ENCODE results near the gene CD8A.

DNA sequence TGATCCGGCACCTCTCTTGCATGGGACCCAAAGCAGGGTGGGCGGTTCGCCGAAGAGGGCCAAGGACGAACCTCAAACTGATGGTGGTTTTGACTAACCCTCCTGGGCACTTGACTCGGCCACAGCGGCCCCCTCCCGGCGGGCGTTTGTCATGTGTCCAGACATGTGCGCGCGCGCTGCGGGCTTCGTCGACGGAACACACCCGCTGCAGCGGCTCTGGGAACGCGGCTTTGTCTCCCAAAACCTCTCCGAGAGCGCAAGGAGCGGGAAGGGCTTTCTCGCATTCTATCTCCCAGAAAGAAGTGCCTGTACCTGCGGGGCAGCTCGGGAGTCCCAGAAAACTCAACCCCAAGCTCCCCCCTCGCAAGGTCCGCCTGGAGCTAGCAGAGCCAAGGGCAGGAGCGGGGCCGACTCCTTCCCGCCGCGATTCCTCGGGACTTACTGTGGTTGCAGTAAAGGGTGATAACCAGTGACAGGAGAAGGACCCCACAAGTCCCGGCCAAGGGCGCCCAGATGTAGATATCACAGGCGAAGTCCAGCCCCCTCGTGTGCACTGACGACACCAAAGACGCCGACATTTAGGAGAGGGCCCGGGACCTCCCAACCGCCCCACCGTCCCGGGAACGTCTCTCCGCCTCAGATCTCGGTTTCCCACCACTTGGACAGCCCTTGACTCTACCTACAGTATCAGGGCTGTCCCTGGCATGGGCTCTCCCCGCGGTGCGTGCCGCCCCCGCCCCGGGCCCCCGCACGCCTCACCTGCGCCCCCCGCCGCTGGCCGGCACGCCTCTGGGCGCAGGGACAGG is 1.6 kb downstream of the CD8A start:
- TF ChIP-seq EZH2 (IDR thresholded peaks at IDR 0.05; ENCODE audit: borderline replicate concordance, low read depth, low read length, severe bottlenecking) = no peak
- TF ChIP-seq, protein P1, sequence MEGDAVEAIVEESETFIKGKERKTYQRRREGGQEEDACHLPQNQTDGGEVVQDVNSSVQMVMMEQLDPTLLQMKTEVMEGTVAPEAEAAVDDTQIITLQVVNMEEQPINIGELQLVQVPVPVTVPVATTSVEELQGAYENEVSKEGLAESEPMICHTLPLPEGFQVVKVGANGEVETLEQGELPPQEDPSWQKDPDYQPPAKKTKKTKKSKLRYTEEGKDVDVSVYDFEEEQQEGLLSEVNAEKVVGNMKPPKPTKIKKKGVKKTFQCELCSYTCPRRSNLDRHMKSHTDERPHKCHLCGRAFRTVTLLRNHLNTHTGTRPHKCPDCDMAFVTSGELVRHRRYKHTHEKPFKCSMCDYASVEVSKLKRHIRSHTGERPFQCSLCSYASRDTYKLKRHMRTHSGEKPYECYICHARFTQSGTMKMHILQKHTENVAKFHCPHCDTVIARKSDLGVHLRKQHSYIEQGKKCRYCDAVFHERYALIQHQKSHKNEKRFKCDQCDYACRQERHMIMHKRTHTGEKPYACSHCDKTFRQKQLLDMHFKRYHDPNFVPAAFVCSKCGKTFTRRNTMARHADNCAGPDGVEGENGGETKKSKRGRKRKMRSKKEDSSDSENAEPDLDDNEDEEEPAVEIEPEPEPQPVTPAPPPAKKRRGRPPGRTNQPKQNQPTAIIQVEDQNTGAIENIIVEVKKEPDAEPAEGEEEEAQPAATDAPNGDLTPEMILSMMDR (IDR thresholded peaks at IDR 0.05; ENCODE audit: borderline replicate concordance, extremely low read depth, low read length, poor library complexity, severe bottlenecking) = no peak
